NCI-H82 treated with DMSO at 0.1 percent for 48 hours (cell line): Measurements from ENCODE around the gene OR51B2.

Experiments used
- DNase-seq: peaks from one replicate; lab custom pipeline; 2025; ENCODE audit not compliant: unreplicated experiment; lab: John Stamatoyannopoulos, UW

The OR51B2 gene

GRCh38 chr11:5284637-5285036, 39.5 kb downstream of the OR51B2 start:
- DNase-seq, result no peak

- no peak for DNase-seq
Measured at GRCh38 chr11:5283882-5284281, 40.2 kb downstream of the OR51B2 start.

GRCh38 chr11:5283086-5283485, 41.0 kb downstream of the OR51B2 start:
- no peak for DNase-seq

GRCh38 chr11:5282628-5283027, 41.5 kb downstream of the OR51B2 start:
- no peak for DNase-seq

GRCh38 chr11:5281596-5281995, 42.5 kb downstream of the OR51B2 start:
- no peak for DNase-seq

GRCh38 chr11:5280582-5281102, 43.5 kb downstream of the OR51B2 start:
- DNase-seq, result no peak

GRCh38 chr11:5279471-5280090, 44.5 kb downstream of the OR51B2 start:
- DNase-seq, result no peak

GRCh38 chr11:5277807-5278382, 46.2 kb downstream of the OR51B2 start:
- no peak for DNase-seq

GRCh38 chr11:5276697-5277096, 47.4 kb downstream of the OR51B2 start:
- DNase-seq, result no peak

- no peak for DNase-seq
Measured at GRCh38 chr11:5275369-5276110, 48.6 kb downstream of the OR51B2 start.

GRCh38 chr11:5274395-5274794, 49.7 kb downstream of the OR51B2 start:
- no peak for DNase-seq
